ENCODE measurements around the gene SPC24. TPM values are rescaled to one million over a fixed set of nuclear protein-coding genes. Genes with fewer than 3 reads are reported as not detected.
"Not testable (repeated sequence)": the region's sequence is repeated elsewhere in the genome, so short reads cannot be mapped to it uniquely, and the experiment has no call there.

Gene SPC24
- total RNA-seq, 2 experiments from 2014 or later = 68.2 to 72.1 TPM

DNA sequence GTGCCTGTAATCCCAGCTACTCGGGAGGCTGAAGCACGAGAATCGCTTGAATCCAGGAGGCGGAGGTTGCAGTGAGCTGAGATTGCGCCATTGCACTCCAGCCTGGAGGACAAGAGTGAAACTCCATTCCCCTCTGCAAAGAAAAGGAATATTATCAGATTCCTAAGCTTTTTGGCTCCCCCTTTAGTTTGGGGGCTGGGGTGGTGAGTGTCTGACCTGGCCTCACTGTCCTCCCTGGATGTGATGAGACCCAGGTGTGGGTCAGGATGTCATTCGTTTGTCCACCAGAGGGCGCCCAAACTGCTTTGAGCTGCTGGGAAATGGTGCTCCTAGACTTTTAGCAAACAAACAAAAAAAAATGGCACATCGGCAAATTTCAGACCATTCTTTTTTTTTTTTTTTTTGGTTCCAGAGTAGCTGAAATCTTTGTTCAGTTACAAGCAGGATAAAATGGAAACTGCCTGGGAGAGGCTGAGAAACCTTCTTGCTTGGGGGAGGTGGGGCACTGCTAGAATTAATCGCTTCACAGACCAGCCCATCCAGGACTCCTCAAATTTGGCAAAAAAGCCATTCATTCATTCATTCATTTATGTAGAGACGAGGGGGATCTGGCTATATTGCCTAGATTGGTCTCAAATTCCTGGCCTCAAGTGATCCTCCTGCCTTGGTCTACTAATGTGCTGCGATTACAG lies 29.4 kb downstream of the SPC24 start:
- Mint-ChIP-seq H3K27ac (no peak overlapping the region), H3K27me3 (no peaks in the 10 kb centered on the region), H3K9me3 (no peaks in the 10 kb centered on the region), H3K36me3 (ENCODE audit: low read depth) (peaks cover 50% of the 10 kb centered on the region), H3K4me1 (peaks cover 6% of the 10 kb centered on the region), H3K4me3 (no peak overlapping the region)
- CTCF ChIA-PET = interaction anchor here (0.6 to 6.0 kb wide), 38 partner anchors 9 to 1621 kb away, joined by 3 to 49 read pairs (median 4); partner anchors contain the start of gene SPC24
- POLR2A ChIA-PET = interaction anchor here (0.7 to 2.1 kb wide), 7 partner anchors 12 to 92 kb away, joined by 3 to 7 read pairs (median 4); partner anchors contain the start of genes LDLR and SPC24
- peak; percentile 78 for DNase-seq

DNA sequence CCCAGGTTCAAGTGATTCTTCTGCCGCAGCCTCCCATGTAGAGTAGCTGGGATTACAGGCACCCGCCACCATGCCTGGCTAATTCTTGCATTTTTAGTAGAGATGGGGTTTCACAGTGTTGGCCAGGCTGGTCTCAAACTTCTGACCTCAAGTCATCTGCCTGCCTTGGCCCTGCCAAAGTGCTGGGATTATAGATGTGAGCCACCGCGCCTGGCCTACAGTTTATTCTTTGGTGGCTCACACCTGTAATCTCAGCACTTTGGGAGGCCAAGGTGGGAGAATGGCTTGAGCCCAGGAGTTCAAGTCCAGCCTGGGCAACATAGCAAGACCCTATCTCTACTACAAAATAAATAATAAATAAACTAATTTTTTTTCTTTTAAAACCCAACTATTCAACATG lies 31.4 kb downstream of the SPC24 start:
- H3K36me3 Mint-ChIP-seq (ENCODE audit: low read depth) = peaks cover 50% of the 10 kb centered on the region
- H3K9me3 Mint-ChIP-seq, DNase-seq, H3K4me1 Mint-ChIP-seq, H3K27me3 Mint-ChIP-seq, H3K4me3 Mint-ChIP-seq, H3K27ac Mint-ChIP-seq: not testable (repeated sequence)
- POLR2A ChIA-PET = interaction anchor here (1.1 kb wide), 2 partner anchors 28 to 88 kb away, joined by 3 read pairs; no protein-coding TSS in a partner anchor
- CTCF ChIA-PET = interaction anchor here (0.6 to 6.0 kb wide), 4 partner anchors 9 to 182 kb away, joined by 3 to 49 read pairs (median 4); no protein-coding TSS in a partner anchor

DNA sequence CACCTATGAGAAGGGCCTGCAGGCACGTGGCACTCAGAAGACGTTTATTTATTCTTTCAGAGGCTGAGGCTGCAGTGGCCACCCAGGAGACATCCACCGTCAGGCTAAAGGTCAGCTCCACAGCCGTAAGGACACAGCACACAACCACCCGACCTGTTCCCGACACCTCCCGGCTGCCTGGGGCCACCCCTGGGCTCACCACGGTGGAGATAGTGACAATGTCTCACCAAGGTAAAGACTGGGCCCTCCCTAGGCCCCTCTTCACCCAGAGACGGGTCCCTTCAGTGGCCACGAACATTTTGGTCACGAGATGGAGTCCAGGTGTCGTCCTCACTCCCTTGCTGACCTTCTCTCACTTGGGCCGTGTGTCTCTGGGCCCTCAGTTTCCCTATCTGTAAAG lies 32.5 kb downstream of the SPC24 start:
- ChIA-PET CTCF (interaction anchor here (0.6 to 1.4 kb wide), 2 partner anchors 27 to 181 kb away, joined by 3 read pairs; no protein-coding TSS in a partner anchor), POLR2A (interaction anchor here (0.6 to 1.1 kb wide), 2 partner anchors 25 to 27 kb away, joined by 3 read pairs; no protein-coding TSS in a partner anchor)
- Mint-ChIP-seq H3K27ac (no peak overlapping the region), H3K36me3 (ENCODE audit: low read depth) (peaks cover 56% of the 10 kb centered on the region), H3K4me3 (no peak overlapping the region), H3K9me3 (no peaks in the 10 kb centered on the region), H3K4me1 (peaks cover 6% of the 10 kb centered on the region), H3K27me3 (no peaks in the 10 kb centered on the region)
- DNase-seq = no peak

DNA sequence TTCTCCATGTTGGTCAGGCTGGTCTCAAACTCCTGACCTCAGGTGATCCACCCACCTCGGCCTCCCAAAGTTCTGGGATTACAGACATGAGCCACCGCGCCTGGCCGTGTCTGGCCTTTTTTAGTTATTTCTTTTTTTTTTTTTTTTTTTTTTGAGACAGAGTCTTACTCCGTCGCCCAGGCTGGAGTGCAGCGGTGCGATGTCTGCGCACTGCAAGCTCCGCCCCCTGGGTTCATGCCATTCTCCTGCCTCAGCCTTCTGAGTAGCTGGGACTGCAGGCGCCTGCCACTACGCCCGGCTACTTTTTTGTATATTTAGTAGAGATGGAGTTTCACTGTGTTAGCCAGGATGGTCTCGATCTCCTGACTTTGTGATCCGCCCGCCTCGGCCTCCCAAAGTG lies 33.6 kb downstream of the SPC24 start:
- H3K9me3 Mint-ChIP-seq, CTCF ChIA-PET, H3K4me1 Mint-ChIP-seq, H3K27me3 Mint-ChIP-seq, POLR2A ChIA-PET, DNase-seq, H3K27ac Mint-ChIP-seq, H3K4me3 Mint-ChIP-seq: not testable (repeated sequence)
- peaks cover 53% of the 10 kb centered on the region for H3K36me3 Mint-ChIP-seq (ENCODE audit: low read depth)

DNA sequence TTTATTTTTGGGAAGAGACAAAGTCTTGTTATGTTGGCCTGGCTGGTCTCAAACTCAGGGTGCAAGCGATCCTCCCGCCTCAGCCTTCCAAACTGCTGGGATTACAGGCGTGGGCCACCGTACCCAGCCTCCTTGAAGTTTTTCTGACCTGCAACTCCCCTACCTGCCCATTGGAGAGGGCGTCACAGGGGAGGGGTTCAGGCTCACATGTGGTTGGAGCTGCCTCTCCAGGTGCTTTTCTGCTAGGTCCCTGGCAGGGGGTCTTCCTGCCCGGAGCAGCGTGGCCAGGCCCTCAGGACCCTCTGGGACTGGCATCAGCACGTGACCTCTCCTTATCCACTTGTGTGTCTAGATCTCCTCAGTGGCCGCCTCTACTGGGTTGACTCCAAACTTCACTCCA lies 39.1 kb downstream of the SPC24 start:
- no peak overlapping the region for H3K27ac Mint-ChIP-seq

DNA sequence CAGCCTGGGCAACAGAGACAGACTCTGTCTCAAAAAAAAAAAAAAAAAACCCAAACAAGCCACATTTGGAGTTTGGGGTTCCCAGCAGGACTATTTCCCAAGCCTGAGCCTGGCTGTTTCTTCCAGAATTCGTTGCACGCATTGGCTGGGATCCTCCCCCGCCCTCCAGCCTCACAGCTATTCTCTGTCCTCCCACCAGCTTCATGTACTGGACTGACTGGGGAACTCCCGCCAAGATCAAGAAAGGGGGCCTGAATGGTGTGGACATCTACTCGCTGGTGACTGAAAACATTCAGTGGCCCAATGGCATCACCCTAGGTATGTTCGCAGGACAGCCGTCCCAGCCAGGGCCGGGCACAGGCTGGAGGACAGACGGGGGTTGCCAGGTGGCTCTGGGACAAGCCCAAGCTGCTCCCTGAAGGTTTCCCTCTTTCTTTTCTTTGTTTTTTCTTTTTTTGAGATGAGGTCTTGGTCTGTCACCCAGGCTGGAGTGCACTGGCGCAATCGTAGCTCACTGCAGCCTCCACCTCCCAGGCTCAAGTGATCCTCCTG lies 39.6 kb downstream of the SPC24 start:
- H3K27me3 Mint-ChIP-seq = no peaks in the 10 kb centered on the region
- H3K27ac Mint-ChIP-seq = no peak overlapping the region
- no peak for DNase-seq
- H3K9me3 Mint-ChIP-seq = no peaks in the 10 kb centered on the region
- ChIA-PET POLR2A (interaction anchor here (1.5 kb wide), 1 partner anchor 27 kb away, joined by 3 read pairs; the partner anchor contains the start of gene LDLR), CTCF (interaction anchor here (1.7 kb wide), 1 partner anchor 10 kb away, joined by 5 read pairs; no protein-coding TSS in a partner anchor)
- peaks cover 74% of the 10 kb centered on the region for H3K36me3 Mint-ChIP-seq (ENCODE audit: low read depth)
- H3K4me3 Mint-ChIP-seq = no peak overlapping the region
- peaks cover 2% of the 10 kb centered on the region for H3K4me1 Mint-ChIP-seq

More for the DNA sequence above, 39.1 kb downstream of the SPC24 start:
- H3K4me3 Mint-ChIP-seq = no peak overlapping the region
- peaks cover 72% of the 10 kb centered on the region for H3K36me3 Mint-ChIP-seq (ENCODE audit: low read depth)
- ChIA-PET CTCF (interaction anchor here (1.7 kb wide), 1 partner anchor 9 kb away, joined by 5 read pairs; no protein-coding TSS in a partner anchor), POLR2A (interaction anchor here (1.5 kb wide), 1 partner anchor 28 kb away, joined by 3 read pairs; the partner anchor contains the start of gene LDLR)
- H3K9me3 Mint-ChIP-seq = no peaks in the 10 kb centered on the region
- peaks cover 2% of the 10 kb centered on the region for H3K4me1 Mint-ChIP-seq
- H3K27me3 Mint-ChIP-seq = no peaks in the 10 kb centered on the region
- no peak for DNase-seq

DNA sequence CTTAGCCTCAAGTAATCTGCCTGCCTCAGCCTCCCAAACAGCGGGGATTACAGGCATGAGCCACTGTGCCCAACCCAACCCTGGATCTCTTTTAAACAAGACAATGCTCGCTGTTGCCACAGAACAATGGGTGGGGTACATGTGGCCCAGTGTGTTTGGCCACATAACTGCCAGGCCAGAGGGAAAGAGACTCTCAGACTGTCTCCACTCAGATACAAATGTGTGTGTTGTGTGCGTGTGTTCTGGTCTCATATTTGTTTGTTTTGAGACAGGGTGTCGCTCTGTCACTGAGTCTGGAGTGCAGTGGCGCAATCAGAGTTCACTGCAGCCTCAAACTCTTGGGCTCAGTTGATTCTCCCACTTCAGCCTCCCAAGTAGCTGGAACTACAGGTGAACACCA lies 40.5 kb downstream of the SPC24 start:
- DNase-seq = no peak
- ChIA-PET POLR2A (interaction anchor here (1.5 kb wide), 1 partner anchor 26 kb away, joined by 3 read pairs; the partner anchor contains the start of gene LDLR), CTCF (interaction anchor here (1.7 kb wide), 1 partner anchor 11 kb away, joined by 5 read pairs; no protein-coding TSS in a partner anchor)
- peaks cover 74% of the 10 kb centered on the region for H3K36me3 Mint-ChIP-seq (ENCODE audit: low read depth)
- peaks cover 2% of the 10 kb centered on the region for H3K4me1 Mint-ChIP-seq
- H3K27ac Mint-ChIP-seq = no peak overlapping the region
- no peaks in the 10 kb centered on the region for H3K9me3 Mint-ChIP-seq
- no peak overlapping the region for H3K4me3 Mint-ChIP-seq
- no peaks in the 10 kb centered on the region for H3K27me3 Mint-ChIP-seq

DNA sequence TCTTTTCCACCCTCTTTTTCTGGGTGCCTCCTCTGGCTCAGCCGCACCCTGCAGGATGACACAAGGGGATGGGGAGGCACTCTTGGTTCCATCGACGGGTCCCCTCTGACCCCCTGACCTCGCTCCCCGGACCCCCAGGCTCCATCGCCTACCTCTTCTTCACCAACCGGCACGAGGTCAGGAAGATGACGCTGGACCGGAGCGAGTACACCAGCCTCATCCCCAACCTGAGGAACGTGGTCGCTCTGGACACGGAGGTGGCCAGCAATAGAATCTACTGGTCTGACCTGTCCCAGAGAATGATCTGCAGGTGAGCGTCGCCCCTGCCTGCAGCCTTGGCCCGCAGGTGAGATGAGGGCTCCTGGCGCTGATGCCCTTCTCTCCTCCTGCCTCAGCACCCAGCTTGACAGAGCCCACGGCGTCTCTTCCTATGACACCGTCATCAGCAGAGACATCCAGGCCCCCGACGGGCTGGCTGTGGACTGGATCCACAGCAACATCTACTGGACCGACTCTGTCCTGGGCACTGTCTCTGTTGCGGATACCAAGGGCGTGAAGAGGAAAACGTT lies 42.4 kb downstream of the SPC24 start:
- no peak for DNase-seq
- POLR2A ChIA-PET = no interaction called here
- no peaks in the 10 kb centered on the region for H3K9me3 Mint-ChIP-seq
- peak overlapping the region; percentile 44 for H3K27ac Mint-ChIP-seq
- H3K4me1 Mint-ChIP-seq = peaks cover 2% of the 10 kb centered on the region
- CTCF ChIA-PET = no interaction called here
- H3K27me3 Mint-ChIP-seq = no peaks in the 10 kb centered on the region
- no peak overlapping the region for H3K4me3 Mint-ChIP-seq
- peaks cover 70% of the 10 kb centered on the region for H3K36me3 Mint-ChIP-seq (ENCODE audit: low read depth)

DNA sequence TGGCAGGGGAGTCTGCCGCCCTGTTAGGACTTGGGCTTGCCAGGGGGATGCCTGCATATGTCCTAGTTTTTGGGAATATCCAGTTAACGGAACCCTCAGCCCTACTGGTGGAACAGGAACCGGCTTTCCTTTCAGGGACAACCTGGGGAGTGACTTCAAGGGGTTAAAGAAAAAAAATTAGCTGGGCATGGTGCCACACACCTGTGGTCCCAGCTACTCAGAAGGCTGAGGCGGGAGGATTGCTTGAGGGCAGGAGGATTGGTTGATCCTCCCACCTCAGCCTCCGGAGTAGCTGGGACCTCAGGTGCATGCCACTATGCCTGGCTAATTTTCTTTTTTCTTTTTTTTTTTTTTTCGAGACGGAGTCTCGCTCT lies 43.8 kb downstream of the SPC24 start:
- H3K9me3 Mint-ChIP-seq = no peaks in the 10 kb centered on the region
- ChIA-PET CTCF (interaction anchor here (0.7 to 1.3 kb wide), 2 partner anchors 14 to 77 kb away, joined by 4 to 5 read pairs; no protein-coding TSS in a partner anchor), POLR2A (interaction anchor here (1.1 kb wide), 1 partner anchor 15 kb away, joined by 3 read pairs; no protein-coding TSS in a partner anchor)
- DNase-seq = no peak
- no peaks in the 10 kb centered on the region for H3K27me3 Mint-ChIP-seq
- no peak overlapping the region for H3K4me3 Mint-ChIP-seq
- peaks cover 71% of the 10 kb centered on the region for H3K36me3 Mint-ChIP-seq (ENCODE audit: low read depth)
- H3K27ac Mint-ChIP-seq = no peak overlapping the region
- H3K4me1 Mint-ChIP-seq = peaks cover 2% of the 10 kb centered on the region

DNA sequence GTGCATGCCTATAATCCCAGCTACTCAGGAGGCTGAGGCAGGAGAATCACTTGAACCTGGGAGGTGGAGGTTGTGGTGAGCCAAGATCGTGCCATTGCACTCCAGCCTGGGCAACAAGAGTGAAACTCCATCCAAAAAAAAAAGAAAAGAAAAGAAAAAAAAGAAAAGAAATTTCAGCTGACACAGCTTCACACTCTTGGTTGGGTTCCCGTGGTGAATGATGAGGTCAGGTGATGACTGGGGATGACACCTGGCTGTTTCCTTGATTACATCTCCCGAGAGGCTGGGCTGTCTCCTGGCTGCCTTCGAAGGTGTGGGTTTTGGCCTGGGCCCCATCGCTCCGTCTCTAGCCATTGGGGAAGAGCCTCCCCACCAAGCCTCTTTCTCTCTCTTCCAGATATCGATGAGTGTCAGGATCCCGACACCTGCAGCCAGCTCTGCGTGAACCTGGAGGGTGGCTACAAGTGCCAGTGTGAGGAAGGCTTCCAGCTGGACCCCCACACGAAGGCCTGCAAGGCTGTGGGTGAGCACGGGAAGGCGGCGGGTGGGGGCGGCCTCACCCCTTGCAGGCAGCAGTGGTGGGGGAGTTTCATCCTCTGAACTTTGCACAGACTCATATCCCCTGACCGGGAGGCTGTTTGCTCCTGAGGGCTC lies 44.3 kb downstream of the SPC24 start:
- DNase-seq = no peak
- Mint-ChIP-seq H3K4me1 (peaks cover 2% of the 10 kb centered on the region), H3K4me3 (no peak overlapping the region), H3K27ac (no peak overlapping the region), H3K9me3 (no peaks in the 10 kb centered on the region), H3K36me3 (ENCODE audit: low read depth) (peaks cover 70% of the 10 kb centered on the region), H3K27me3 (no peaks in the 10 kb centered on the region)
- ChIA-PET POLR2A (interaction anchor here (1.1 to 2.9 kb wide), 3 partner anchors 15 to 76 kb away, joined by 3 to 9 read pairs (median 7); no protein-coding TSS in a partner anchor), CTCF (interaction anchor here (0.7 to 1.3 kb wide), 2 partner anchors 15 to 76 kb away, joined by 4 to 5 read pairs; no protein-coding TSS in a partner anchor)

DNA sequence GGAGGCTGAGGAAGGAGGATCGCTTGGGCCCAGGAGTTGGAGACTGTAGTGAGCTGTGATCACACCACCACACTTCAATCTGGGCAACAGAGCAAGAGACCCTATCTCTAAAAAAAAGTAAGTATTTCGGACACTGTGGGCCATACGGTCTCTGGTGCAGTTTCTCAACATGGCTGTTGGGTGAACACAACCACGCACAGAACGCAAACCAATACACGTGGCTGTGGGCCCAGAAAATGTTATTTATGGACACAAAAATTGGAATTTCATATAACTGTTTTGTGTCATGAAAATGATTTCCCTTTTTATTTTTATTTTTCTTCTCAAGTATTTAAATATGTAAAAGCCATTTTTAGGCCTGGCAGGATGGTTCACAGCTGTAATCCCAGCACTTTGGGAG lies 46.8 kb downstream of the SPC24 start:
- DNase-seq = no peak
- Mint-ChIP-seq H3K36me3 (ENCODE audit: low read depth) (peaks cover 70% of the 10 kb centered on the region), H3K4me3 (no peak overlapping the region), H3K27me3 (no peaks in the 10 kb centered on the region), H3K27ac (no peak overlapping the region), H3K4me1 (peaks cover 3% of the 10 kb centered on the region), H3K9me3 (no peaks in the 10 kb centered on the region)
- ChIA-PET POLR2A (interaction anchor here (2.6 to 2.9 kb wide), 2 partner anchors 12 to 73 kb away, joined by 7 to 9 read pairs; no protein-coding TSS in a partner anchor), CTCF (interaction anchor here (1.0 to 2.3 kb wide), 3 partner anchors 17 to 73 kb away, joined by 4 to 9 read pairs (median 4); no protein-coding TSS in a partner anchor)

DNA sequence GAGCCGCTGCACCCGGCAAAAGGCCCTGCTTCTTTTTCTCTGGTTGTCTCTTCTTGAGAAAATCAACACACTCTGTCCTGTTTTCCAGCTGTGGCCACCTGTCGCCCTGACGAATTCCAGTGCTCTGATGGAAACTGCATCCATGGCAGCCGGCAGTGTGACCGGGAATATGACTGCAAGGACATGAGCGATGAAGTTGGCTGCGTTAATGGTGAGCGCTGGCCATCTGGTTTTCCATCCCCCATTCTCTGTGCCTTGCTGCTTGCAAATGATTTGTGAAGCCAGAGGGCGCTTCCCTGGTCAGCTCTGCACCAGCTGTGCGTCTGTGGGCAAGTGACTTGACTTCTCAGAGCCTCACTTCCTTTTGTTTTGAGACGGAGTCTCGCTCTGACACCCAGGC lies 49.1 kb downstream of the SPC24 start:
- ChIA-PET POLR2A (interaction anchor here (1.0 kb wide), 1 partner anchor 12 kb away, joined by 3 read pairs; no protein-coding TSS in a partner anchor), CTCF (interaction anchor here (1.7 kb wide), 1 partner anchor 20 kb away, joined by 4 read pairs; no protein-coding TSS in a partner anchor)
- no peak for DNase-seq
- Mint-ChIP-seq H3K9me3 (no peaks in the 10 kb centered on the region), H3K27ac (no peak overlapping the region), H3K4me1 (peaks cover 3% of the 10 kb centered on the region), H3K27me3 (no peaks in the 10 kb centered on the region), H3K4me3 (no peak overlapping the region), H3K36me3 (ENCODE audit: low read depth) (peaks cover 71% of the 10 kb centered on the region)
